ENCODE results near the gene PROSER2.

The PROSER2 gene

DNA sequence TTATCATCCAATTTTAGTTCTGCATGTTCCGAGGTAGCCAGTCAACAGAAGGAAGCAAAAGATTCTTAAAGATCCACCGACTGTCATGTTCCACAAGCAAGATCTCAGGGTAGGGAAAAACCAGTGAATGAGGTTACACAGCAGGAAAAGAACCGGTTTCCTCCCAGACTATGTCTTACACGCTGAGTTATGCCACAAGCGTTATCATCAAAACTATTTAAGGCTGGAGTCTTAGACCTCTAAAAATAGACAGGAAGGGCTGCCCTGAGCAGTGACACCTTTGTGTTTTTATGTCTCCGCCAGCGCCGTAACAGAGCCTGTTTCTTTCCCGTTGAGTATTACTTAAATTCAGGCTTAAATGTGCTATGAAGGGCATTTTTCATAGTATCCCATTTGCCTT lies 48.3 kb downstream of the PROSER2 start:
- H3K4me1 Mint-ChIP-seq = peaks cover 37% of the 10 kb centered on the region
- H3K27ac Mint-ChIP-seq = peak overlapping the region; percentile 1 to 39 (median 9)
- H3K4me3 Mint-ChIP-seq = no peak overlapping the region
- H3K36me3 Mint-ChIP-seq (ENCODE audit: low read depth) = no peaks in the 10 kb centered on the region
- peaks cover 7% of the 10 kb centered on the region for H3K27me3 Mint-ChIP-seq (ENCODE audit: low read depth)
- no peaks in the 10 kb centered on the region for H3K9me3 Mint-ChIP-seq
- TF ChIP-seq, protein P1, sequence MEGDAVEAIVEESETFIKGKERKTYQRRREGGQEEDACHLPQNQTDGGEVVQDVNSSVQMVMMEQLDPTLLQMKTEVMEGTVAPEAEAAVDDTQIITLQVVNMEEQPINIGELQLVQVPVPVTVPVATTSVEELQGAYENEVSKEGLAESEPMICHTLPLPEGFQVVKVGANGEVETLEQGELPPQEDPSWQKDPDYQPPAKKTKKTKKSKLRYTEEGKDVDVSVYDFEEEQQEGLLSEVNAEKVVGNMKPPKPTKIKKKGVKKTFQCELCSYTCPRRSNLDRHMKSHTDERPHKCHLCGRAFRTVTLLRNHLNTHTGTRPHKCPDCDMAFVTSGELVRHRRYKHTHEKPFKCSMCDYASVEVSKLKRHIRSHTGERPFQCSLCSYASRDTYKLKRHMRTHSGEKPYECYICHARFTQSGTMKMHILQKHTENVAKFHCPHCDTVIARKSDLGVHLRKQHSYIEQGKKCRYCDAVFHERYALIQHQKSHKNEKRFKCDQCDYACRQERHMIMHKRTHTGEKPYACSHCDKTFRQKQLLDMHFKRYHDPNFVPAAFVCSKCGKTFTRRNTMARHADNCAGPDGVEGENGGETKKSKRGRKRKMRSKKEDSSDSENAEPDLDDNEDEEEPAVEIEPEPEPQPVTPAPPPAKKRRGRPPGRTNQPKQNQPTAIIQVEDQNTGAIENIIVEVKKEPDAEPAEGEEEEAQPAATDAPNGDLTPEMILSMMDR (IDR thresholded peaks at IDR 0.05; ENCODE audit: unreplicated experiment in 3 of 3) = no peak

DNA sequence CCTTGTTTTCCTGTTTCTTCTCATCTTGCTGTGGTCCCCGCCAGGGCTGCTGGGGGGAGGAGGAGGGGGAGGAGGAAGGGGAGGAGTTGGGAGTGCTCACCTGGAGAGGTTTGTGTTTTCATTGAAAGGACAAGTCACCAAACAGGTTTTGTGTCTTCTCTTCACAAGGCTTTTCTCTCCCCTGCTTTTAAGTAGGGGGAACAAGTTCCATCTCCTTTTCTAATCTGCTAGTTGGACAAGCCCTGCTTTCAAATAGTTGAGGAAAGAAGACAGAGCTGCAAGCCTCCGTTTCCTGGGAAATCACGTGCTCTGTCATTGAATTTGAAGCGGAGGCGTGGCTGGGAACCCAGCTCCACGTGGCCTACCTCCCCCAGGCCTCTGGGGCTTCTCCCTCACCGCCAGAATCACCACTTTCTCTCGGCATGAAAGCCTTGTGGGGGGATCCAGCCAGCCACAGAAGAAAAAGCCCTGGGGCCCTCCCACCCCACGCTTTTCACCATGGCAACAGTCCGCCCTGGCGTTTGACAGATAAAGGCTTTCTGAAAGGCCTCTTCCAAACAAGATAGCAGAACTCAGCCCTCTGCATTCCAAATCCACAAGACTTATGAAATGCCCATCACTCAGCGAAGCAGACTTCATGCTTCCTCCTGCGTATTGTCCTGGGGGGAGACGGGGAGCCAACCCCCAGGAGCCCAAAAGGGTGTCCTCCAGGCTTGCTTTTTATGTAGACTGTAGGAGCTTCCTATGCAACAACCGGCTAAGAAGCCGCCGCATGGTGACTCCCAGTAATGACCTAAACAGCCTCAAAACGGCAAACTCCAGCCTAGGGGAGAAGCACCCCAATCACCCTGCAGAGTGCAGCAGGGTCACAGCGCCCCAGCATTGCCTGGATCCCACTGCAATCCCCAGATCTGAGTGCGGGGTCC lies 51.7 kb downstream of the PROSER2 start:
- Mint-ChIP-seq H3K27ac (peak overlapping the region; percentile 92 to 95 (median 95)), H3K36me3 (ENCODE audit: low read depth) (no peaks in the 10 kb centered on the region), H3K4me1 (peaks cover 37% of the 10 kb centered on the region), H3K4me3 (peak overlapping the region; percentile 34 to 50 (median 43)), H3K9me3 (no peaks in the 10 kb centered on the region), H3K27me3 (ENCODE audit: low read depth) (no peaks in the 10 kb centered on the region)
- TF ChIP-seq, protein P1 (IDR thresholded peaks at IDR 0.05; ENCODE audit: unreplicated experiment in 3 of 3) = no peak

DNA sequence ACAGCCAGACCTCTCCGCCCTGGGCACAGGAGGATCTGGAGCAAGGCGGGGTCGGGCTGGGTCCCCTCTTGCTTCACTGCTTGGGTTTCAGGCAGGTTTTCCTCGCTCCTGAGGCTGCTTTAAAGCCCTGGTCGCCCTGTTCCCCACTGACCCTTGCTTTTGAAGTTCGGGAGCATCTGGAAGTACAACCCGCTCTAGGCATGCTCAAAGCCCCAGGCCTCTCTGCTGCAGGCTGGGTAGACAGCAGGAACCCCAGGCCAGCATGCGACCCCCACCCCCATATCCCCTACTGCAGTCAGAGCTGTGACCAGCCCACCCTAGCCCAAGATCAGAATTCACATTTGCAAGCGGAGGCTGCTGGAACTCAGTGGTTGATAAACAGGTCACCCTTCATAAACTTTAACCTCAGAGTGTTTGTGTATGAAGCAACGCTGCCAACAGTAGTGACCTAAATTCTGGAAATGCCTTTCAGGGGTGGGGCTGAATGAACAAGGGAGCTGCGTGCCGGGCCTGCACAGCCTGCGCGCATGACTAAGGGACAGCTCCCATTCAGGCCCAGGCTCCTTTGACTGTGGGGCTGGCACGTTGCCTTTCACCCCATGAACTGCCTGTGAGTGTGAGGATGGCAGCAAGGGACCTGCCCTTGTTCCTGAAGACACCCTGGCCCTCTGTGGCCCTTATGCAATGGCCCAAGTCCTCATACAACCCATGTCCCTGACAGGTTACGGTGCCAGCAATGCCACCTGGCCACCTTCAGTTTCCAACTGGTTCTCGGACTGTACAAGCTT lies 52.5 kb downstream of the PROSER2 start:
- no peaks in the 10 kb centered on the region for H3K27me3 Mint-ChIP-seq (ENCODE audit: low read depth)
- no peaks in the 10 kb centered on the region for H3K9me3 Mint-ChIP-seq
- TF ChIP-seq, protein P1 (IDR thresholded peaks at IDR 0.05; ENCODE audit: unreplicated experiment in 3 of 3) = no peak
- H3K4me1 Mint-ChIP-seq = peaks cover 37% of the 10 kb centered on the region
- no peaks in the 10 kb centered on the region for H3K36me3 Mint-ChIP-seq (ENCODE audit: low read depth)
- peak overlapping the region in 1 of 3 experiments; percentile 41 for H3K4me3 Mint-ChIP-seq
- peak overlapping the region; percentile 92 to 95 (median 95) for H3K27ac Mint-ChIP-seq

DNA sequence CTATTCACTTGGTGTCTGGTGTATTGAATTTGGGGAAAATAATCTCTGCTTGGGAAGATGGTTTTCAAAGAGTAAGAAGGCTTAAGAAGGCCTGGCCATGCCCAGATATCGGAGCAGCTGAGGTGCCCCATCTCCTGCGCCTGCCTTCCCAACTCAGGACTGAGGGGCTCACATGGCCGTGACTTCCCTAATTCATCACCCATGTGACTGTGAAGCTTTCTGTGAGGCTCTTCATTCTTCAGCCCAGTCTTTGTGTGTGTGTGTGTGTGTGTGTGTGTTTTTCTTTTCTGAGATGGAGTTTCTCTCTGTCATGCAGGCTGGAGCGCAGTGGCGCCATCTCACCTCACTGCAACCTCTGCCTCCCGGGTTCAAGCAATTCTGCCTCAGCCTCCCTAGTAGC lies 53.2 kb downstream of the PROSER2 start:
- Mint-ChIP-seq H3K9me3 (no peaks in the 10 kb centered on the region), H3K4me3 (peak overlapping the region in 1 of 3 experiments; percentile 8), H3K4me1 (peaks cover 35% of the 10 kb centered on the region), H3K27ac (peak overlapping the region; percentile 92 to 95 (median 95)), H3K36me3 (ENCODE audit: low read depth) (no peaks in the 10 kb centered on the region), H3K27me3 (ENCODE audit: low read depth) (no peaks in the 10 kb centered on the region)
- TF ChIP-seq, protein P1 (IDR thresholded peaks at IDR 0.05; ENCODE audit: unreplicated experiment in 3 of 3) = no peak

DNA sequence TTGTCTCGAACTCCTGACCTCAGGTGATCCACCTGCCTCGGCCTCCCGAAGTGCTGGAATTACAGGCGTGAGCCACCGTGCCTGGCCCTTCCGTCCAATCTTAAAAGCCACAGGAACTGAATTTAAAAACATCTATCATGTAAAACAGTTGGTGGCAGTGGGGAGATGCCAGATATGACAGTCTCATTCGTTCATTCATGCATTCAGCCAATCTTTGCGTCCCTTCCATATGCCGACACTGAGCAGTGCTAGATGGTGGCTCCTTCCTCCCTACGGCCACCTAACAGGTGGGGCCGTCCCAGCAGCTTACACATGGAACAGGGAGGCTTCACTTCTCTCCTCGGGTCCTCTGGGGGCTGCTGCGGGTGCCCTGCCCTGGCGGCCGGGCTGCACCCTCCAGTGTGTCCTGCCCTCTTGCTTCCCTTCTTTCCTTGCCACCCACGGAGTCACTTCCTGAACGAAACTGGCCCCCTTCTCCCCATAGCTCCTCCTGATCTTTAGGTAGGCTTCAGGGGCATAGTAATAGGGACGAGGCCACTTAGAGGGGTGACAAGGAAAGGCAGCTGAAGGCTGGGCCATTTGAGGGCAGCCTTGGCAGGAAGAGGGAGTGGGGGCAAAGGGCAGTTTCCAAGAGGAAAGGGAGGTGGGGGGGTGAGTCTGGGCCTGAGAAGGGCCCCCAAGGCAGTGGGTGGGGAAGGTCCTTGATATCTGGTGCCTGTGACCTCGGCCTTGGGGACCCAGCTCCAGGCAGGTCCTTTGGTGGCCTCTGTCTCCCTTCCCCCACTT lies 53.8 kb downstream of the PROSER2 start:
- no peak overlapping the region for H3K4me3 Mint-ChIP-seq
- H3K27ac Mint-ChIP-seq = peak overlapping the region; percentile 92 to 95 (median 95)
- peaks cover 29% of the 10 kb centered on the region for H3K4me1 Mint-ChIP-seq
- H3K27me3 Mint-ChIP-seq (ENCODE audit: low read depth) = peaks cover 3% of the 10 kb centered on the region
- no peaks in the 10 kb centered on the region for H3K9me3 Mint-ChIP-seq
- TF ChIP-seq, protein P1 (IDR thresholded peaks at IDR 0.05; ENCODE audit: unreplicated experiment in 3 of 3) = no peak
- H3K36me3 Mint-ChIP-seq (ENCODE audit: low read depth) = no peaks in the 10 kb centered on the region

Measured in nephron (organoid).